ENCODE data around the gene ANKRD10. TPM values are rescaled to one million over a fixed set of nuclear protein-coding genes. Genes with fewer than 3 reads are reported as not detected.

Gene ANKRD10
- polyA plus RNA-seq, 4 donors = 40.3 to 147 (median 62.8) TPM

- no peaks in the 10 kb centered on the region for H3K4me1 ChIP-seq (ENCODE audit: control insufficient read depth in 3 of 3, insufficient read depth in 2 of 3, low read depth in 1 of 3, low read length in 2 of 3)
- WGBS, 3 donors = 71 to 82% (median 74%) methylated on average over 4 of the region's 4 CpGs
- H3K36me3 ChIP-seq (ENCODE audit: control insufficient read depth in 3 of 3, insufficient read depth in 2 of 3, low read depth in 1 of 3, low read length in 3 of 3) = no peaks in the 10 kb centered on the region
- no peaks in the 10 kb centered on the region for H3K9me3 ChIP-seq (ENCODE audit: control insufficient read depth in 2 of 2, insufficient read depth in 1 of 2, low read depth in 1 of 2, low read length in 1 of 2)
- DNase-seq (no peak), FAIRE-seq (no peak)
- peaks cover 0 to 28% (median 5%) of the 10 kb centered on the region in 3 donors for H3K27me3 ChIP-seq (ENCODE audit: control insufficient read depth in 3 of 3, insufficient read depth in 3 of 3, low read length in 3 of 3)
- H3K4me3 ChIP-seq (ENCODE audit: low read depth in 1 of 3, low read length in 3 of 3) = no peak overlapping the region
- no peak overlapping the region for H3K27ac ChIP-seq (ENCODE audit: low read depth in 1 of 3, low read length in 2 of 3)
Measured at GRCh38 chr13:110923777-110924638, 9.1 kb upstream of the ANKRD10 start.

GRCh38 chr13:110923086-110923485 lies 8.2 kb upstream of the ANKRD10 start:
- no peaks in the 10 kb centered on the region for H3K9me3 ChIP-seq (ENCODE audit: control insufficient read depth in 2 of 2, insufficient read depth in 1 of 2, low read depth in 1 of 2, low read length in 1 of 2)
- H3K27ac ChIP-seq (ENCODE audit: low read depth in 1 of 3, low read length in 2 of 3) = no peak overlapping the region
- no peak for DNase-seq
- peaks cover 0 to 28% (median 5%) of the 10 kb centered on the region in 3 donors for H3K27me3 ChIP-seq (ENCODE audit: control insufficient read depth in 3 of 3, insufficient read depth in 3 of 3, low read length in 3 of 3)
- H3K36me3 ChIP-seq (ENCODE audit: control insufficient read depth in 3 of 3, insufficient read depth in 2 of 3, low read depth in 1 of 3, low read length in 3 of 3) = no peaks in the 10 kb centered on the region
- no peak for FAIRE-seq
- no peaks in the 10 kb centered on the region for H3K4me1 ChIP-seq (ENCODE audit: control insufficient read depth in 3 of 3, insufficient read depth in 2 of 3, low read depth in 1 of 3, low read length in 2 of 3)
- 78 to 92% (median 88%) methylated on average over 7 of the region's 7 CpGs for WGBS, 3 donors
- no peak overlapping the region for H3K4me3 ChIP-seq (ENCODE audit: low read depth in 1 of 3, low read length in 3 of 3)

- 27 to 64% (median 36%) methylated on average over 8 of the region's 8 CpGs for WGBS, 3 donors
- DNase-seq = no peak
- Histone ChIP-seq H3K4me3 (ENCODE audit: low read depth in 1 of 3, low read length in 3 of 3) (no peak overlapping the region), H3K36me3 (ENCODE audit: control insufficient read depth in 3 of 3, insufficient read depth in 2 of 3, low read depth in 1 of 3, low read length in 3 of 3) (no peaks in the 10 kb centered on the region), H3K27ac (ENCODE audit: low read depth in 1 of 3, low read length in 2 of 3) (no peak overlapping the region), H3K4me1 (ENCODE audit: control insufficient read depth in 3 of 3, insufficient read depth in 2 of 3, low read depth in 1 of 3, low read length in 2 of 3) (no peaks in the 10 kb centered on the region), H3K27me3 (ENCODE audit: control insufficient read depth in 3 of 3, insufficient read depth in 3 of 3, low read length in 3 of 3) (peaks cover 0 to 28% (median 5%) of the 10 kb centered on the region in 3 donors), H3K9me3 (ENCODE audit: control insufficient read depth in 2 of 2, insufficient read depth in 1 of 2, low read depth in 1 of 2, low read length in 1 of 2) (no peaks in the 10 kb centered on the region)
- no peak for FAIRE-seq
Measured at GRCh38 chr13:110922506-110922905, 7.6 kb upstream of the ANKRD10 start.

- H3K27me3 ChIP-seq (ENCODE audit: control insufficient read depth in 3 of 3, insufficient read depth in 3 of 3, low read length in 3 of 3) = peaks cover 0 to 28% (median 5%) of the 10 kb centered on the region in 3 donors
- H3K36me3 ChIP-seq (ENCODE audit: control insufficient read depth in 3 of 3, insufficient read depth in 2 of 3, low read depth in 1 of 3, low read length in 3 of 3) = no peaks in the 10 kb centered on the region
- no peak overlapping the region for H3K27ac ChIP-seq (ENCODE audit: low read depth in 1 of 3, low read length in 2 of 3)
- H3K4me1 ChIP-seq (ENCODE audit: control insufficient read depth in 3 of 3, insufficient read depth in 2 of 3, low read depth in 1 of 3, low read length in 2 of 3) = no peaks in the 10 kb centered on the region
- no peak for FAIRE-seq
- WGBS, 3 donors = 72 to 85% (median 82%) methylated on average over 8 of the region's 8 CpGs
- no peak overlapping the region for H3K4me3 ChIP-seq (ENCODE audit: low read depth in 1 of 3, low read length in 3 of 3)
- no peak for DNase-seq
- H3K9me3 ChIP-seq (ENCODE audit: control insufficient read depth in 2 of 2, insufficient read depth in 1 of 2, low read depth in 1 of 2, low read length in 1 of 2) = no peaks in the 10 kb centered on the region
Measured at GRCh38 chr13:110921695-110922094, 6.8 kb upstream of the ANKRD10 start.

GRCh38 chr13:110921209-110921608 lies 6.3 kb upstream of the ANKRD10 start:
- Histone ChIP-seq H3K27ac (ENCODE audit: low read depth in 1 of 3, low read length in 2 of 3) (no peak overlapping the region), H3K36me3 (ENCODE audit: control insufficient read depth in 3 of 3, insufficient read depth in 2 of 3, low read depth in 1 of 3, low read length in 3 of 3) (no peaks in the 10 kb centered on the region), H3K4me3 (ENCODE audit: low read depth in 1 of 3, low read length in 3 of 3) (no peak overlapping the region), H3K27me3 (ENCODE audit: control insufficient read depth in 3 of 3, insufficient read depth in 3 of 3, low read length in 3 of 3) (peaks cover 0 to 28% (median 5%) of the 10 kb centered on the region in 3 donors), H3K9me3 (ENCODE audit: control insufficient read depth in 2 of 2, insufficient read depth in 1 of 2, low read depth in 1 of 2, low read length in 1 of 2) (no peaks in the 10 kb centered on the region), H3K4me1 (ENCODE audit: control insufficient read depth in 3 of 3, insufficient read depth in 2 of 3, low read depth in 1 of 3, low read length in 2 of 3) (no peaks in the 10 kb centered on the region)
- no peak for FAIRE-seq
- DNase-seq = no peak
- WGBS, 3 donors = 52 to 67% (median 64%) methylated on average over 13 of the region's 13 CpGs

GRCh38 chr13:110920038-110920437 lies 5.2 kb upstream of the ANKRD10 start:
- Histone ChIP-seq H3K4me1 (ENCODE audit: control insufficient read depth in 3 of 3, insufficient read depth in 2 of 3, low read depth in 1 of 3, low read length in 2 of 3) (no peaks in the 10 kb centered on the region), H3K27ac (ENCODE audit: low read depth in 1 of 3, low read length in 2 of 3) (no peak overlapping the region), H3K27me3 (ENCODE audit: control insufficient read depth in 3 of 3, insufficient read depth in 3 of 3, low read length in 3 of 3) (peaks cover 0 to 28% (median 5%) of the 10 kb centered on the region in 3 donors), H3K36me3 (ENCODE audit: control insufficient read depth in 3 of 3, insufficient read depth in 2 of 3, low read depth in 1 of 3, low read length in 3 of 3) (no peaks in the 10 kb centered on the region), H3K4me3 (ENCODE audit: low read depth in 1 of 3, low read length in 3 of 3) (no peak overlapping the region), H3K9me3 (ENCODE audit: control insufficient read depth in 2 of 2, insufficient read depth in 1 of 2, low read depth in 1 of 2, low read length in 1 of 2) (no peaks in the 10 kb centered on the region)
- no peak for DNase-seq
- 74 to 88% (median 79%) methylated on average over 5 of the region's 5 CpGs for WGBS, 3 donors
- FAIRE-seq = no peak

- H3K4me3 ChIP-seq (ENCODE audit: low read depth in 1 of 3, low read length in 3 of 3) = no peak overlapping the region
- peak; percentile 7 to 40 for DNase-seq
- FAIRE-seq = no peak
Measured at GRCh38 chr13:110916301-110917142, 1.7 kb upstream of the ANKRD10 start.

GRCh38 chr13:110915874-110916206 lies 971 bp upstream of the ANKRD10 start:
- H3K36me3 ChIP-seq (ENCODE audit: control insufficient read depth in 3 of 3, insufficient read depth in 2 of 3, low read depth in 1 of 3, low read length in 3 of 3) = peaks cover 0 to 5% (median 0%) of the 10 kb centered on the region in 3 donors
- 1 to 4% (median 2%) methylated on average over 12 of the region's 12 CpGs for WGBS, 3 donors
- H3K27me3 ChIP-seq (ENCODE audit: control insufficient read depth in 3 of 3, insufficient read depth in 3 of 3, low read length in 3 of 3) = no peaks in the 10 kb centered on the region
- FAIRE-seq = no peak
- peak overlapping the region; percentile 86 to 96 (median 94) for H3K27ac ChIP-seq (ENCODE audit: low read depth in 1 of 3, low read length in 2 of 3)
- peak overlapping the region; percentile 71 to 97 (median 87) for H3K4me3 ChIP-seq (ENCODE audit: low read depth in 1 of 3, low read length in 3 of 3)
- H3K9me3 ChIP-seq (ENCODE audit: control insufficient read depth in 2 of 2, insufficient read depth in 1 of 2, low read depth in 1 of 2, low read length in 1 of 2) = no peaks in the 10 kb centered on the region
- DNase-seq = no peak
- H3K4me1 ChIP-seq (ENCODE audit: control insufficient read depth in 3 of 3, insufficient read depth in 2 of 3, low read depth in 1 of 3, low read length in 2 of 3) = peaks cover 0 to 12% (median 8%) of the 10 kb centered on the region in 3 donors

More at GRCh38 chr13:110916301-110917142, 1.7 kb upstream of the ANKRD10 start:
- H3K36me3 ChIP-seq (ENCODE audit: control insufficient read depth in 3 of 3, insufficient read depth in 2 of 3, low read depth in 1 of 3, low read length in 3 of 3) = no peaks in the 10 kb centered on the region
- 52 to 63% (median 57%) methylated on average over 9 of the region's 9 CpGs for WGBS, 3 donors
- H3K27me3 ChIP-seq (ENCODE audit: control insufficient read depth in 3 of 3, insufficient read depth in 3 of 3, low read length in 3 of 3) = peaks cover 0 to 4% (median 0%) of the 10 kb centered on the region in 3 donors
- peak overlapping the region in 2 of 3 donors; percentile 83 to 94 for H3K27ac ChIP-seq (ENCODE audit: low read depth in 1 of 3, low read length in 2 of 3)
- H3K4me1 ChIP-seq (ENCODE audit: control insufficient read depth in 3 of 3, insufficient read depth in 2 of 3, low read depth in 1 of 3, low read length in 2 of 3) = peaks cover 0 to 11% (median 8%) of the 10 kb centered on the region in 3 donors
- no peaks in the 10 kb centered on the region for H3K9me3 ChIP-seq (ENCODE audit: control insufficient read depth in 2 of 2, insufficient read depth in 1 of 2, low read depth in 1 of 2, low read length in 1 of 2)
